RWPE1 (cell line): ENCODE results near the gene NELL1.

Experiments
- CTCF ChIA-PET: fragments of 350-600 bp; sonication (Branson Sonifier 250); formaldehyde crosslinking; extraction: SDS; loops from one replicate; lab custom pipeline; 2021; lab: Yijun Ruan, JAX
- POLR2A ChIA-PET: fragments of 400-600 bp; formaldehyde crosslinking; extraction: SDS; loops from one replicate; lab custom pipeline; 2020; ENCODE audit warnings: antibody characterized with exemption; ENCODE audit not compliant: low non-redundant PET; lab: Yijun Ruan, JAX
- DNase-seq: peaks from one replicate; pipeline ENCODE4 v3.0.0; 2012; ENCODE audit warnings: low spot score
- H3K27ac ChIP-seq: fragments of 450-650 bp; 2 replicates; pipeline ENCODE4 v1.5.1; 2017
- TF ChIP-seq, protein P1 (sequence below): fragments of 450-650 bp; conservative IDR thresholded peaks from 2 replicates; pipeline ENCODE4 v1.5.1; 2017; ENCODE audit warnings: low read depth, mild to moderate bottlenecking

NELL1 gene

GRCh38 chr11:21484039-21484438 lies 814.7 kb downstream of the NELL1 start:
- TF ChIP-seq, protein P1, sequence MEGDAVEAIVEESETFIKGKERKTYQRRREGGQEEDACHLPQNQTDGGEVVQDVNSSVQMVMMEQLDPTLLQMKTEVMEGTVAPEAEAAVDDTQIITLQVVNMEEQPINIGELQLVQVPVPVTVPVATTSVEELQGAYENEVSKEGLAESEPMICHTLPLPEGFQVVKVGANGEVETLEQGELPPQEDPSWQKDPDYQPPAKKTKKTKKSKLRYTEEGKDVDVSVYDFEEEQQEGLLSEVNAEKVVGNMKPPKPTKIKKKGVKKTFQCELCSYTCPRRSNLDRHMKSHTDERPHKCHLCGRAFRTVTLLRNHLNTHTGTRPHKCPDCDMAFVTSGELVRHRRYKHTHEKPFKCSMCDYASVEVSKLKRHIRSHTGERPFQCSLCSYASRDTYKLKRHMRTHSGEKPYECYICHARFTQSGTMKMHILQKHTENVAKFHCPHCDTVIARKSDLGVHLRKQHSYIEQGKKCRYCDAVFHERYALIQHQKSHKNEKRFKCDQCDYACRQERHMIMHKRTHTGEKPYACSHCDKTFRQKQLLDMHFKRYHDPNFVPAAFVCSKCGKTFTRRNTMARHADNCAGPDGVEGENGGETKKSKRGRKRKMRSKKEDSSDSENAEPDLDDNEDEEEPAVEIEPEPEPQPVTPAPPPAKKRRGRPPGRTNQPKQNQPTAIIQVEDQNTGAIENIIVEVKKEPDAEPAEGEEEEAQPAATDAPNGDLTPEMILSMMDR, result no peak
- H3K27ac ChIP-seq, result no peak overlapping the region
- no peak for DNase-seq
- CTCF ChIA-PET, result no interaction called here
- POLR2A ChIA-PET, result no interaction called here

DNA sequence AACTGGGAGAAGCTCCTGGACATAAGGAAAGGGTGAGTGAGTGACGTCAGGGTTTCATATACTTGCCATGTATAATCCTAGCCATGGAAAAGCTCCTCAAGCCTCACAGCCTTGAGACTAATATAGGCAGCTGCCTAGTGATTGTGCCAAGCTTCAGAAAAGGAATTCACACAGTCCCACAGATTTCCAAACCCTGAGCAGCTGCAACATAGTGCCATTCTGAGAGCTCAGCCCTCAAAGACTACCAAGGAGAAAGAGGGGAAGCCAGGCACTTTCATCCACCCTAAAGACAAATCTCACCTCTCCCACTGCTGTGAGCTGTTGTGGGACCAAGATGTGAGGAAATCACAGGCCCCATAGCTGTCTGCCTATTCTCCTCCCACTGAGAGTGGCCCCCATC lies 815.6 kb downstream of the NELL1 start:
- DNase-seq, result no peak
- H3K27ac ChIP-seq, result no peak overlapping the region
- CTCF ChIA-PET, result no interaction called here
- POLR2A ChIA-PET, result no interaction called here
- TF ChIP-seq, protein P1, result no peak

DNA sequence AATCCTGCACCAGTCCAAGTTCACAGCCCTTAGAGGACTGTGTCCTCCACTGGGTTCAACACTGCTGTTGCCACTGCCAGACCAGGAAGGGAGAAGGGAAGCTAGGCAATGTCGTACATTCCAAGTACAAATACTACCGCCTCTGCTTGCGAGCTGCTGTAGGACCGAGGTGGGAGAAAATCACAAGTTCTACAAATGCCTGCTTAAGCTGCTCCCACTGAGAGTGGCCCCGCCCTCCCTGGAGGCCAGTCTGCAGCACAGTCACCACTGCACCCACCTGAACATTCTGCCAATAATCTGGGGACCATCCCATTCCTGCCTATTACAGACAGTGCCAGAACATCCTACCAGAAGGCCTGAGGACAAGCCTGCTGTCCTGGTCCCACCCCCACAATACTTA lies 816.0 kb downstream of the NELL1 start:
- ChIA-PET CTCF (no interaction called here), POLR2A (no interaction called here)
- H3K27ac ChIP-seq, result no peak overlapping the region
- TF ChIP-seq, protein P1, result no peak
- no peak for DNase-seq

DNA sequence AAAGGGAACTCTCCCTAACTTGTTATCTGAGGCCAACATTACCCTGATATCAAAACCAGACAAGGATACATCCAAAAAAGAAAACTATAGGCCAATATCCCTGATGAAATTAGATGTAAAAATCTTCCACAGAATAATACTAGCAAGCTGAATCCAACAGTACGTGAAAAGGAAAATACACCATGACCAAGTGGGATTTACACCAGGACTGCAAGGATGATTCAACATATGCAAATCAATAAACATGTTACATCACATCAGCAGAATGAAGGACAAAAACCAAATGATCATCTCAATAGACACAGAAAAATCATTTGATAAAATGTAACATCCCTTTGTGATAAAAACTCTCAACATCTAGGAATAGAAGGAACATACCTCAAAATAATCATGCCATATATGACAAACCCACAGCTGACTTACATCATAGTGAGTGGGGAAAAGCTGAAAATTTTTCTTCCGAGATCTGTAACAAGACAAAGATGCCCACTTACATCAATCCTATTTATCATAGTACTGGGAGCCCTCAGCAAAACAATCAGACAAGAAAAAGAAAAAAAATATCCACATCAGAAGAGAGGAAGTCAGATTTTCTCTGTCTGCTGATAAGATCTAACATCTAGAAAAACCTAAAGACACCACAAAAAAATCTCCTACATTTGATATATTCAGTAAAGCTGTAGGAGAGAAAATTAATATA lies 820.2 kb downstream of the NELL1 start:
- TF ChIP-seq, protein P1, result no peak
- no peak overlapping the region for H3K27ac ChIP-seq
- no peak for DNase-seq
- POLR2A ChIA-PET, result no interaction called here
- CTCF ChIA-PET, result interaction anchor here (1.1 kb wide), 1 partner anchor 10 kb away, joined by 3 read pairs; no protein-coding TSS in a partner anchor

DNA sequence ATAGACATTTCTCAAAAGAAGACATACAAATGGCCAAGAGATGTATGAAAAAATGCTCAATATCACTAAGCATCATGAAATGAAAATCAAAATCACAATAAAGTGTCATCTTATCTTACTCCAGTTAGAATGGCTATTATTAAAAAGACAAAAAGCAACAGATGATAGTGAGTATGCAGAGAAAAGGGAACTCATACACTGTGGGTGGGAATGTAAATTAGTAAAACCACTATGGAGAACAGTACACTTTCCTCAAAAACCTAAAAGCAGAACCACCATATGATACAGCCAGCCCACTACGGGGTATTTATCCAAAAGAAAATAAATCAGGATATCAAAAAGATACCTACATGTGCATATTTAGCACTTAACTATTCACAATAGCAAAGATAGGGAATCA lies 823.5 kb downstream of the NELL1 start:
- ChIA-PET CTCF (no interaction called here), POLR2A (no interaction called here)
- no peak overlapping the region for H3K27ac ChIP-seq
- TF ChIP-seq, protein P1, result no peak
- no peak for DNase-seq

GRCh38 chr11:21494946-21495345 lies 825.6 kb downstream of the NELL1 start:
- TF ChIP-seq, protein P1, result no peak

More at GRCh38 chr11:21494946-21495345, 825.6 kb downstream of the NELL1 start:
- no peak overlapping the region for H3K27ac ChIP-seq
- DNase-seq, result no peak
- ChIA-PET CTCF (no interaction called here), POLR2A (no interaction called here)
